ENCODE data around the gene KIF26A.
"Not testable (repeated sequence)": the region's sequence is repeated elsewhere in the genome, so short reads cannot be mapped to it uniquely, and the experiment has no call there.

KIF26A gene

DNA sequence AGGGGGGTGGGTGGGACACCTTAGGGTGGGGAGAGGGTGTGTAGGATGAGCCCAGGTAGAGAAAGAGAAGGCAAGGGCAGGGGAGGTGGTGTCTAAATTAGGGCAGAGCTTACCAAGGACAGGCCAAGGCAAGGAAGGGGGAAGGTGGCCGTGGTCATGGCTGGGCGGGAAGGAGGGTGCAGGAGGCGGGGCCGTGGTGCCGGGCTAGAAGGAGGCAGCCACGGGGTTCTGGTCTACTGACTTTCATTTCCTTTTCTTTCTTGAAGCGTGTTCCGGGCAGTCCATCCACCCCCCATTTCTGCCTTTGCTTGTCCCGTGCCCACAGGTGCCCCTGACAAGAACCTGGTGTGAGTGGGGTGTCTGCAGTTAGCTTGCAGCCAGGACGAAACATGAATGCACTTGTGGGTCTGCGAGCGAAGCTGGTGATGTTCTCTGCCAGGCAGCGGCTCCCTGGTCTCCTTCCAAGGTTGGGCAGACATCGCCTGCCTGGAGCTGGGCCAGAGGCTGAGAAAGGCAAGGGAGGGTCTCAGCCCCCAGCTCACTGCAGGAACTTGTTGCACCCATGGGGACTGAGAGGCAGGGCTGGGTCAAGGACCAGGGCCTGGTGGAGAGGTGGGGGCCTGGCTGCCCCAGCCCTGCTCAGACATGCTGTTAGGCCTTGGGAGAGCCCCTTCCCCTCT, 58.2 kb downstream of the KIF26A start:
- DNase-seq: no peak

DNA sequence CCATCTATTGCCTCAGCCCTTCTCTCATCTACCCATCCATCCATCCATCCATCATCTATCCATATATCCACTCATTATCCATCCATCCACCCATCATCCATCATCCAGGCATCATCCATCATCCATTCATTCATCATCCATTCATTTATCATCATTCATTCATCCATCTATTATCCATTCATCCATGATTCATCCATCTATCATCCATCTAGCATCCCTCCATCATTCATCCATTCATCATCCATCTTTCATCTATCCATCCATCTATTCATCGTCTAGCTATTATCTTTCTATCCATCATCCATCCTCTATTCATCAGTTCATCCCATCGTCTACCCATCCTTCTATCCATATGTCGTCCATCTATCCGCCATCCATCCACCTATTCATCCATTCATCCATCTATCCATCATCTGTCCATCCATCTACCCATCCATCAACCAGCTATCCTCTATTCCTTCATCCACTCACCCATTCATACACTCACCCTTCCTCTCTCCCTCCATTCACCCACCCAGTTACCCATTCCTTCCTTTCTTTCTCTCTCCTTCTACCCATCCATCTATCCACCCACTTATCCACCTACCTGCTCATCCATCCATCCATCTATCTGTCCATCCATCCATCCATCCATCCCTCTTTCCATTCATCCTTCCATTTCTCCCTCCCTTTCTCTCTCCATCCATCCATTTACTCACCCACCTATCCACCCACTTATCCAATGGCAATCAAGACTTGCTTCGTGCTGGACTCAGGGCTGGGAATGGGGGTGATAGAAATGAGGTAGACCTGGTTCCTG, 59.3 kb downstream of the KIF26A start:
- no peak for DNase-seq

DNA sequence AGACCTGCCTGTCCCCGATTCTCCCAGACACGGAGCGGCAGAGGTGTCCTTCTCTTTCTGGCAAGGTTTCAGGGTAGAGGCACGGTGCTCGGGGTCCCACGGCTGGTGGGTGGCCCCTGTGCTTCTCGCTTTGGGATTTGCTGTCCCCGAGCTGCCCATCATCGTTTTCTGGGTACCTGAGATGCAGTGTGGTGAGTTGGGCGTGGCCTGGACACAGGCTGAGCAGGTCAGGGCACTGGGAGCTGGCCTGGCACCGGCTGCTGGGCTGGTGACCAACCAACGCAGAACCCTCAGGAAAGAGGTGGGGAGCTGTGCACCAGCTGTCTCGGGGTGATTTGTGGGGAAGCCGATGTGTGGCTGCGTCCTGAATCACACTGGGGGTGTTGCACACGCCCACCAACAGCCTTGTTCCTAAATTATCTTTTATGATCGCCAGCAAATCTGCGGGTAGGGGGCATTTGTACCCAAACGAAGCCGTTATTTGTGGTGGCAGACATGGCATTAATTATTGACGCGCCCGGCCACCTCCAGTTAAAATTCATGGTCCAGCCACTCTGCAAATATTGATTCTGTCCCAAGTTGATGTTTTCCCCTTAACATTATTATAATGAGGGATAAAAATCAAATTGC, 61.0 kb downstream of the KIF26A start:
- DNase-seq: no peak

DNA sequence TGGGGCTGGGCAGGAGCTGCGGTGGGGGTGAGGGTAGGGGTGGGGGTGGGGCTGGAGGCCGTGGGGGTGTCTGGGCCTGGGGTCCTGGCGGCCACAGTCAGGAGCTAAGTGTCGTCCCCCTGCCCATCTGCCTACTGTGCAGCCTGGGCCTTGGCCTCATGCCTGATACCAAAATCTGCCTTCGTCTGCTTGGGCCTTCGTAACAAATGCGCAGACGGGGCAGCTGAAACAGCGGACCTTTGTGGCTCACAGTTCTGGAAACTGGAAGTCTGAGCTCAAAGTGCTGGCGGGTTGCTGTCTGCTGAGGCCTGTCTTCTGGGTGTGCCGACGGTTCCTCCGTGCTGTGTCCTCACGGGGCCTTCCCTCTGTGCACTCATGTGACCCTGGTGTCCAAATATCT, 61.7 kb downstream of the KIF26A start:
- no peak for DNase-seq

DNA sequence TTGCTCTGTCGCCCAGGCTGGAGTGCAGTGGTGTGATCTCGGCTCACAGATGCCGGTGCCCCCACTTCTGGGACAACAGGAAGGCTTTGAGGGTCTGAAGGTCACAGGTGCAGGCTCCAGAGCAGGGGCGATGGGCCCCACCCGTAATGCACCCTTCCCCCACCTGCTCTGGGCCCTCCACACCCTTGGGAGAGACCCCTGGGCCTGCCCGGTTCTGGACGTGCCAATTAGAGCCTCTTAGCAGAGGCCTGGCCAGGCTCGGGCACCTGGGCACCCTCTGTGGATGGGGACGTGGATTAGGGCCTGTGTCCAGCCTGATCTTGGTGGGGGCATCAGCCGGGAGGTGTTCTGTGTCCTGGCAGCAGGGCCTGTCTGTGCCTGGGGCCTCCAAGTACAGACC, 62.2 kb downstream of the KIF26A start:
- DNase-seq: no peak

DNA sequence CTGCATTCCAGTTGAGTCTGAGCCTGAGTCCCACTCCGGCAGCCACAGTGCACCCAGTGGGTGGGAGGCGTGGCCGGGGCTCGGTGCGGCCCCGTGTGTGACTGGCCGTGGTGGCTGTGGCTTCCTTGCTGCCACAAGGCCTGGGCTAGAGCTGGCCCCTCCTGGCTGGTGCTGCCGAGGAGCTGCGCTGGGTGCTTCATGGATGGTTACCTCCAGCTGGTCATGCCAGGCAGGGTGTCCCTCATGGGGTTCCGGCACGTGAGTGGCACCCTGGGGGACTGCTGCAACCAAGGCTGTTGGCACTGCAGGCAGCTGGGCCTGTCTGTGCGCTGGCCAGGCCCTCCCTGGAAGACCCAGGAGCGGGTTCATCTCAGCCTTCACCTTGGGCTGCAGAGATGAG, 62.7 kb downstream of the KIF26A start:
- DNase-seq: no peak

DNA sequence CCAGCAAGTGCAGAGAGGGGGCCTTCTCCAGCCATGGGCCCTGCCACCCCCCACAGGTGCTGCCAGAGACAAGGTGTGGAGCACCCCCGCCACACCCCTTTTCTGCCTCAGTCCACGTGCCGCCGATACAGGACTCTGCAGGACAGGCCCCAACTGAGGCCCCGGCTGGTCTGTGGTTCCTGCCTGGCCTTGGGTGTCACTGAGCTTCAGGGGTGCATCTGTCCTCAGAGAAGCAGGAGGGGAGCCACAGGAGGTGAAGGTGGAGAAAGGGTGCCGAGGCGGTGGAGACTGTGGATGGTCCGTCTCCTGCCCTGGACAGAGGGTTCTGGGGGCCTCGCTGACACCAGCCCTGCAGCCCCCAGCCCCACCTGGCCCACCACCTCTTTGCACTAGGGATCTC, 63.1 kb downstream of the KIF26A start:
- DNase-seq: no peak

DNA sequence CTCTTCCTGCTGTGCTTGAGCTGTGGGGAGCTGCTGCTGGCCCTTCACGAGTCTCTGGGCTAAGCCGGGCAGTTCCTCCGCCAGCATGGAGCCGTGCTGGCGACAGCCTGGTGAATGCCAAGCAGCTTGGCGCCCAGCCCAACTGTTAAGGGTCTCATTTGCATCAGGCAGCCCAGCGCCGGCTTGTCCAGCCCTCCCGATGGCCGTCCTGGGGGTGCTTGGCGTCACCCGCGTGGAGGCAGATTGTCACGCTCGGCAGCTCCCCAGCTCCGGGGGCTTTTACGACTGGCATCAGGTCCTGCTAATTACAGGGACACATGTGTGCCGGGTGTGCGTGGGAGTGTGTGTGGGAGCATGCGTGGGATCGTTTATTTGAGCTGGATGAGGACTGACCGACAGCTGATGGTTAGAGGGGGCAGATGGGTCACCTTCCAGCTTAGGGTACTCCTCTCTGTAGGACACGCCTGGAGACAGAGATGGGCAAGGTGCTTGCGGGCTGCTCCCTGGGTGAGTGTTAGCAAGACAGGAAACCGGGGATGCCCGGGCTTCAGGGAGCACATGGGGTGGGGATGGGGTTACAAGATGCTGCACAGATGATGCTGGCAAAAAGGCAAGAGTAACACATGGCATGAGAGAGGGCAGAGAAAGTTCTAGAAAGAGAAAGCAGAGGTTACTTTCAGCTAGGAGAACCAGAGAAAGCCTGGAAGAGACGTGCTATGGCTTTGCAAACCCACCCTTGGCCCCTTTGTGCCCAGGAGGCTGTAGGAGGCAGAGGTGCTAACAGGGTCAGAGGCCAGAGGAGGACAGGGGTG, 64.1 kb downstream of the KIF26A start:
- no peak for DNase-seq

DNA sequence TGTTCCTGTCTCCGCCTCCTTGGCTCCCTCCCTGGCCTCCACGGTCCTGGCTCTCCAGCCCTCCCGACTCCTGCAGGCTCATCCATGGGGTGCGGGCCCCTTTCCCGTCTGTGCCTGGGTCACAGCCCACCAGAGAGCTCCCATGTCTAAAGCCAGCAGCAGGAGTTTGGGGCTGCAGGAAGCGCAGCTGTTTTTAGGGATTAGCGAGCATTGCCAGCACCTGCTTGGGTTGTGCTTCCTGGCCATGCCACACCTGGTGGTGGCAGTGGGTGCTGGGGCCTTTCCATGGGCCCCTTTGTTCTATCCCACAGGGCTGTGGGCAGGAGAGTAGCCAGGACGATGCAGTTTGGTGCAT, 64.7 kb downstream of the KIF26A start:
- DNase-seq: no peak

DNA sequence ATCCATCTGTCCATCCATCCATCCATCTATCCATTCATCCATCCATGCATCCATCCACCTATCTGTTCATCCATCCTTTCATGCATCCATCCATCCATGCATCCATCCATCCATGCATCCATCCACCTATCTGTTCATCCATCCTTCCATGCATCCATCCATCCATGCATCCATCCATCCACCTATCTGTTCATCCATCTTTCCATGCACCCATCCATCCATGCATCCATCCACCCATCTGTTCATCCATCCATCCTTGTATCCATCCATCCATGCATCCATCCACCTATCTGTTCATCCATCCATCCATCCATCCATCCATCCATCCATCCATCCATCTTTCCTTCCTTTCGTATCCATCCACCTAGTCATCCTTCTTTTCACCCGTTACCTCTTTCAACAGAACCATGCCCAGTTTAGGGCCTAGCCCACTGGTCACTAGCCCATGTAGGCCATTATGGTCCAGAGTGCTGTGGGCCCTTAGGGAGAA, 66.3 kb downstream of the KIF26A start:
- DNase-seq: no peak

DNA sequence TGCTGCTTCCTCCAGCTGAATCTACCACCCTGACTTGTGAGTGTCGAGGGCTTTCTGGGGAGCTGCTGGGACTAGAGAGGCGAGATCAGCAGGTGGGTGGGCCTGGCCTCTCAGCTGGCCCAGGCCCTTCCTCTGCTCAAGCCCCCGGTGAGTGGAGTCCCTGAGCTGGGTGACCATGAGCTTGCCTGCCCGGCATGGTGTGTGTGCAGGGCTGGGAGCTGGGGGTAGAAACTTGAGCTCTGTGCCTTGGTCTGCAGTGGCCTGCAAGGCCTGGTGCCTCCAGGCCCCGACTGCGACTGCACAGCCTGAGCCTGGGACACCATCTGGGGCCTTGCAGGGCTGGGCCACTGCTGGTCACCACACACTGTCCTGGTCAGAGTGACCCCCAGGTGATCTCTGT, 67.4 kb downstream of the KIF26A start:
- no peak for DNase-seq

DNA sequence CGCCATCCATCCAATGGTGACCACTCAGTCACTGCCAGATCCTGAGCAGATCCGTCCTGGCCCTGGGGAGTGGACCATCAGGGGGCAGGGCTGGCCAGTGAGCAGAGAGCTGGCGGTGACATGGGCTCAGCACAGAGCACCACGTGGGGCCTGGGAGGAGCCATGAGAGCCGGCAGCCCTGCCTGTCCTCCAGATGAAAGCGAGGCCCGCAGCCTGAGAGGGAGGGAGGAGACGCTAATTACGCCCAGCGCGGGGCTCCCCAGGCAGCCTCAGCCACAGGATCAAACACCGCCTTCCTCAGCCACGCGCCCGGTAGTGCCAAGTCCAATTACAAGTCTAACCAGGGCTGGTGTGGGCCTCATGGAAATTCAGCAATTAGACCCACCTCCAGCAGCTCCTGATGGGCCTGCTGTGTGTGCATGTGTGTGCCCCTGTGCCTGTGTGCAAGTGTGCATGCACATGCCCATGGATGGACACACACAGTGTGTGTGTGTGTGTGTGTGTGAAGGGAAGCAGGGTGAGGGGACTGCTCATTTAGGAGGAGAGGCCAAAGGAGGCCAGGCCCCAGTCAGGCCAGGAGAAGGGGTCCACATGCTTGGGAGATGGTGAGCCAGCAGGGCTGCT, 68.0 kb downstream of the KIF26A start:
- DNase-seq: no peak

DNA sequence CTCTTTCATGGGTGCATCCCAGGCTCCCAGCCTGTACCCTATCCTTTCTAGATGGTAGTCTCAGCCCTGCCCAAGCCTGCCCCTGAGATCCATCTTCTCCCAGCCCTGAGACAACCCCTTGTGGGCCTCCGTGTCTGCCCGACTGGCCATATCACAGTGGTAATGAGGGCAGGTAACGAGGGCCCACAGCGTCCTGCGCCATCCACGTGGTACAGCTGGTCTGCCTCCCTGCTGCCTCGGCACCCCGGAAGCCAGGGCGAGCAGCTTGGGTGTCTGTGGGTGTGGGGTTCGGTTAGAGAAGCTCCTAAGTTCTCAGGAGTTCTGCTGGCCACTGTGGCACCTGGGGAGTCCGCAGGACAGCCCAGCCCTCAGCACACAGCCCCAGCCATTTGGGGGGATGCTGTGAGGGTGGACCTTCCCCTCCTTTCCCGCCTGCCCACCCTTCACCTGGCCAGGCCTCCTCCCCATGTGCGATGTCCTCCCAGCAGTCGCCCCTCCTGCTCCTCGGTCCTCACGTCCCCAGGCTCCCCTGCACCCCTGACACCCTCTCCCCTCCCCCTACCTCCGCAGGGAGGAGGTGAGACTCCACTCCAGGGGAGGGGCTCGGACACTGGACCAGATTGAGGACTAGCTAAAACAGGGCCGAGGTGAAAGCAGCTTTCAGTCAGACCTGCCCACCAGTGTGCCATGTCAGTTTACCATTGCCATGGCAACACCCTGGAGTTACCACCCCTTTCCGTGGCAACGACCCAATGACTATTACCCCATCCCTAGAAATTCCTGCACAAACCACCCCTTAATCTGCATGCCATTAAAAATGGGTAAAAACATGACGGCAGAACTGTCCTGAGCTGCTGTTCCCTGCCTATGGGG, 69.0 kb downstream of the KIF26A start:
- DNase-seq: no peak

DNA sequence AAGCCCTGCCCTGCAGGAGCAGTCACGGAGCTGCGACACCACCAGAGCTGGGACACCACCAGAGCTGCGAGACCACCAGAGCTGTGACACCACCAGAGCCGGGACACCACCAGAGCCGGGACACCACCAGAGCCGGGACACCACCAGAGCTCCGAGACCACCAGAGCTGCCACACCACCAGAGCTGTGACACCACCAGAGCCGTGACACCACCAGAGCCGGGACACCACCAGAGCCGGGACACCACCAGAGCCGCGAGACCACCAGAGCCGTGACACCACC, 69.6 kb downstream of the KIF26A start:
- not testable (repeated sequence) for DNase-seq

DNA sequence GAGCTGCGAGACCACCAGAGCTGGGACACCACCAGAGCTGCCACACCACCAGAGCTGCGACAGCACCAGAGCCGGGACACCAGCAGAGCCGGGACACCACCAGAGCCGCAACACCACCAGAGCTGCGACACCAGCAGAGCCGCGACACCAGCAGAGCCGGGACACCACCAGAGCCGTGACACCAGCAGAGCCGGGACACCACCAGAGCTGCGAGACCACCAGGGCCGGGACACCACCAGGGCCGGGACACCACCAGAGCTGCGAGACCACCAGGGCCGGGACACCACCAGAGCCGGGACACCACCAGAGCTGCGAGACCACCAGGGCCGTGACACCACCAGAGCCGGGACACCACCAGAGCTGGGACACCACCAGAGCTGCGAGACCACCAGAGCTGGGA, 69.9 kb downstream of the KIF26A start:
- DNase-seq: not testable (repeated sequence)

DNA sequence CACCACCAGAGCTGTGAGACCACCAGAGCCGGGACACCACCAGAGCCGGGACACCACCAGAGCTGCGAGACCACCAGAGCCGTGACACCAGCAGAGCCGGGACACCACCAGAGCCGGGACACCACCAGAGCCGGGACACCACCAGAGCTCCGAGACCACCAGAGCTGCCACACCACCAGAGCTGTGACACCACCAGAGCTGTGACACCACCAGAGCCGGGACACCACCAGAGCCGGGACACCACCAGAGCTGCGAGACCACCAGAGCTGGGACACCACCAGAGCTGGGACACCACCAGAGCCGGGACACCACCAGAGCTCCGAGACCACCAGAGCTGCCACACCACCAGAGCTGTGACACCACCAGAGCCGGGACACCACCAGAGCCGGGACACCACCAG, 70.7 kb downstream of the KIF26A start:
- DNase-seq: not testable (repeated sequence)

DNA sequence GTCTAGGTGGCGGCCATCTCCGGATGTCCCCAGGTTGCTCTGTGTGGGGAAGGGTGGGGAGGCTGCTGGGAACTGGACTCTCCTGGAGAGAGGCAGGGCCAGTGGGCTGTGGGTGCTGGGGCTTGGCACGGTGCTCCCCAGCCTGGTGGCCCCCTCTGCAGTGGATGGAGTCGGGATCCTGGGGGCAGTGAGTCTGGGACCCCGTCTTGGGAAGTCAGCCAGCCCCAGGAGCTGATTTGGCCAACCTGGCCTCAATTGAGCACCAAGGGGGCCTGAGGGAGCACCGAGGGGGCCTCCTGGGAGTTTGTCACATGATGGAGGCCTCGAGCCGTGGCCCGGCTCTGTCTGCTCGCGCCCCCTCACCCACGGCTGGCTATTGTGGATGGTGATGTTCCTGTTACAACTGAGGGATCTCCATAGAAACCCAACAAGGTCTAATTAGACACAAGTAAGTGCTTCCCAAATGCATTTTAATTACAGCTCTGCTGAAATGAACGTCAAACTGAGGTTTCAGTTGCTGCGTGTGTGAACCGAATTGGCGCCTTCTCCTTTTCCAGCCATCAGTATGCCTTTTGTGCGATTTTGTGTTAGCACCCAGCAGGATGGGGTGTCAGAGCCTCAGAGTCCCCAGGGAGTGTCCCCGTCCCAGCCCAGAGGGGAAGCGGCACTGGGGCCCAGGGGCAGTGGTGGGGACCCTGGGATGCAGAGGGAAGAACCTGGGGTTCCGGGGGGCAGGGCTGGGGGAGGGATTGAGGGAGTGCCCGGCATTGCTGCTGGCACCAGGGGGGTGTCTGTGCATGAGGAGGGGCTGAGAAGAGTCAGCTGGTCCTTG, 71.8 kb downstream of the KIF26A start:
- DNase-seq: no peak

DNA sequence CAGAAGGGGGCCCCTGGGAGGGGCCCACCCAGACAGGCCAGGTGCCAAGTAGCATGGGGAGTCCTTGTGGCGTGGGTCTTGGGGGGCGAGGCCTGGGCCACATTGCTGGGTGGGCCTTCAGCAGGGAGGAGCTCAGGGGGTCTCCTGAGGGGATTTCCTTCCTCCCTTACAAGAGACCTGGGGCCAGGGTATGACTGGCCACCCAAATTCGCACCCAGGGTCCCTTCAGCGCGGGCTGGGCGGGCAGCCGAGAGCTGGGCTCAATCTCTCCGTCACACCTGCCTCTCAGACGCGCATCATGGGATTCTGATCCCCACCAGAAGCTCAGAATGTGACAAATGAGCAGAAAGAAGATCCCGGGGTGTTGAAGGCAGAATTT, 72.4 kb downstream of the KIF26A start:
- no peak for DNase-seq

DNA sequence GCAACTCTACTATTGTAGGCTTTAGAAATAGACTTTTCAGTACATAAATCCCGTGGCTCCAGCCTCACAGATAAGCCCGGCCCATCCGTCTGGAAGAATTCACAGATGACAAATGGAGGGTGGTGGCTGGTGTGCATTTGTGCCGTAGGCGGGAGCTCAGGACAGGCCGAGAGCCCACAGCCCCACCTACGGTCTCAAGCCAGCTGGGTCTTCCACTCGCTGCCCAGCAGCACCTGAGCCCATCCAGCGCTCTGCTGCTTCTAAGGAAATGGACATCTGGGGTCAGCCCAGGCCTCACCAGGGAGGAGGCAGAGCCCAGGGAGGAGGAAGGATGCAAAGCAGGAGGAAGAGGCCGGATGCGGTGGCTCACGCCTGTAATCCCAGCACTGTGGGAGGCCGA, 72.8 kb downstream of the KIF26A start:
- DNase-seq: no peak

DNA sequence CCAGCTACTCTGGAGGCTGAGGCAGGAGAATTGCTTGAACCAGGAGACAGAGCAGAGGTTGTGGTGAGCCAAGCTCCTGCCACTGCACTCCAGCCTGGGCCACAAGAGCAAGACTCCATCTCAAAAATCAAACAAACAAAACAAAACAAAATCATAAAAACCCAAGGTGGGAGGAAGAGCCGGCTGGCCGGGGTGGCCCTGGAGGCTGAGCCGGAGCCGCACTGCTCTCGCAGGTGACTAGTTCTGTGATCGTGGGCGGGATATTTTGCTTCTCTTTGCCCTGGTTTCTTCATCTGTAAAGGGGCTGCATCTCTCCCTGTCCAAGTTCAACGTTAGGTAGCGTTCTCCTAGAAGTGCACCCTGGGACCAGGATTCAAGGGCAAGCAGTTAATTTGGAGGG, 73.4 kb downstream of the KIF26A start:
- DNase-seq: no peak
